CD14-positive monocyte (primary cell): ENCODE measurements around the gene CHST11. TPM values are rescaled to one million over a fixed set of nuclear protein-coding genes. Genes with fewer than 3 reads are reported as not detected.

Experiments used
- DNase-seq, 3 donors: peaks; one replicate each; pipeline ENCODE4 v3.0.0-alpha.2; 2011 to 2022
- H2AFZ ChIP-seq: 2 replicates; pipeline ENCODE4 v1.6.0; 2012; ENCODE audit warnings: mild to moderate bottlenecking, low read depth, low read length, inconsistent platforms; ENCODE audit not compliant: insufficient read depth, poor library complexity, severe bottlenecking
- H3K27ac ChIP-seq, 2 donors: 1 replicate in 1 of 2; 2 replicates in 1 of 2; pipeline ENCODE4 v1.5.1; 2012 to 2013; ENCODE audit warnings: low read length in 2 of 2, control low read depth in 1 of 2, inconsistent platforms in 1 of 2, low read depth in 1 of 2, mild to moderate bottlenecking in 1 of 2
- H3K27me3 ChIP-seq, 2 donors: one replicate each; pipeline versions ENCODE4 v1.6.0 to v1.6.1; 2011 to 2013; ENCODE audit warnings: low read length in 2 of 2; ENCODE audit not compliant: control insufficient read depth in 2 of 2, insufficient read depth in 2 of 2
- H3K36me3 ChIP-seq, 2 donors: replicated peaks in 1 of 2; 1 replicate in 1 of 2; 2 replicates in 1 of 2; pipeline versions ENCODE4 v1.5.1 to v1.6.1; 2012 to 2013; ENCODE audit warnings: low read length in 2 of 2, control low read depth in 1 of 2, inconsistent platforms in 1 of 2, mild to moderate bottlenecking in 1 of 2; ENCODE audit not compliant: insufficient read depth in 2 of 2, control insufficient read depth in 1 of 2
- H3K4me1 ChIP-seq, 2 donors: 1 replicate in 1 of 2; 2 replicates in 1 of 2; pipeline versions ENCODE4 v1.5.1 to v1.6.1; 2012 to 2013; ENCODE audit warnings: low read length in 2 of 2, control low read depth in 1 of 2, inconsistent platforms in 1 of 2, mild to moderate bottlenecking in 1 of 2, moderate library complexity in 1 of 2; ENCODE audit not compliant: insufficient read depth in 2 of 2, control insufficient read depth in 1 of 2
- H3K4me2 ChIP-seq: replicated peaks from 2 replicates; pipeline ENCODE3; 2012; ENCODE audit warnings: low read length, moderate library complexity, mild to moderate bottlenecking; ENCODE audit not compliant: poor library complexity, severe bottlenecking; ENCODE audit errors: extremely low read depth
- H3K4me3 ChIP-seq, 3 experiments: fragments of 200-600 bp in 1 of 3; sonication (generic) in 1 of 3; replicated peaks in 1 of 3; 1 replicate in 2 of 3; 2 replicates in 1 of 3; pipeline ENCODE4 v1.5.1; 2011 to 2013; ENCODE audit warnings: low read length in 3 of 3, mild to moderate bottlenecking in 3 of 3, control low read depth in 2 of 3, low read depth in 2 of 3, inconsistent platforms in 1 of 3, moderate library complexity in 1 of 3
- H3K79me2 ChIP-seq: 2 replicates; pipeline ENCODE4 v1.6.0; 2012; ENCODE audit warnings: mild to moderate bottlenecking, control low read depth, inconsistent platforms, low read length, moderate library complexity; ENCODE audit not compliant: insufficient read depth
- H3K9ac ChIP-seq: 2 replicates; pipeline ENCODE4 v1.6.0; 2017; ENCODE audit warnings: low read length, mild to moderate bottlenecking; ENCODE audit not compliant: insufficient read depth, poor library complexity, severe bottlenecking
- H3K9me3 ChIP-seq, 2 donors: replicated peaks in 1 of 2; 1 replicate in 1 of 2; 2 replicates in 1 of 2; pipeline versions ENCODE4 v1.5.1 to v1.6.1; 2012 to 2013; ENCODE audit warnings: low read length in 2 of 2, control low read depth in 1 of 2; ENCODE audit not compliant: control insufficient read depth in 1 of 2, insufficient read depth in 1 of 2
- H4K20me1 ChIP-seq: 2 replicates; pipeline ENCODE4 v1.6.0; 2012; ENCODE audit warnings: mild to moderate bottlenecking, low read length, control low read depth, moderate library complexity; ENCODE audit not compliant: insufficient read depth
- H3K27ac Mint-ChIP-seq, 7 donors: one replicate each; pipeline ENCODE4 v1.8.0; 2020; ENCODE audit warnings: mild to moderate bottlenecking in 7 of 7, mixed read lengths in 7 of 7, moderate library complexity in 6 of 7, inconsistent platforms in 2 of 7
- H3K27me3 Mint-ChIP-seq, 3 donors: one replicate each; pipeline ENCODE4 v1.8.0; 2021 to 2022; ENCODE audit warnings: low read depth in 3 of 3, mild to moderate bottlenecking in 3 of 3, mixed read lengths in 3 of 3, moderate library complexity in 3 of 3, inconsistent platforms in 1 of 3
- H3K36me3 Mint-ChIP-seq, 2 donors: one replicate each; pipeline ENCODE4 v1.8.0; 2020; ENCODE audit warnings: mixed read lengths in 2 of 2, inconsistent platforms in 1 of 2, mild to moderate bottlenecking in 1 of 2
- H3K4me1 Mint-ChIP-seq: one replicate; pipeline ENCODE4 v1.8.0; 2020; ENCODE audit warnings: mild to moderate bottlenecking, mixed read lengths
- H3K4me3 Mint-ChIP-seq, 2 donors: one replicate each; pipeline ENCODE4 v1.8.0; 2020; ENCODE audit warnings: mild to moderate bottlenecking in 2 of 2, mixed read lengths in 2 of 2, moderate library complexity in 1 of 2
- H3K9me3 Mint-ChIP-seq, 7 donors: one replicate each; pipeline ENCODE4 v1.8.0; 2020 to 2022; ENCODE audit warnings: mixed read lengths in 7 of 7, mild to moderate bottlenecking in 6 of 7, moderate library complexity in 6 of 7, inconsistent platforms in 2 of 7
- WGBS: methylation state at CpG from one replicate; pipeline ENCODE4 v1.1.5; 2013; ENCODE audit warnings: missing lambda C conversion rate; ENCODE audit not compliant: insufficient coverage; 5-methylcytosine and 5-hydroxymethylcytosine counted together
- intact Hi-C, 2 donors: fragments of 100-400 bp; cut with micrococcal nuclease; formaldehyde crosslinking; loops; one replicate each; pipeline versions ENCODE4 v1.15.0 to v1.15.1; 2023
- polyA plus RNA-seq, 3 donors: library from polyadenylated mRNA; depleted of rRNA in 1 of 3; unstranded in 2 of 3; stranded (reverse) in 1 of 3; fragments of 300-500 nt in 2 of 3; fragments of >200 nt in 1 of 3; fragmentation: Illumina TruSeq in 2 of 3; gene quantifications; 1 replicate in 2 of 3; 2 replicates in 1 of 3; pipeline ENCODE4 v1.2.3, GENCODE V29; 2012 to 2021
- TF ChIP-seq, protein P1 (sequence below): fragments of 200-600 bp; IDR thresholded peaks from one replicate; pipeline ENCODE4 v1.8.0; 2022; ENCODE audit warnings: antibody characterized with exemption, mild to moderate bottlenecking

Gene CHST11
- polyA plus RNA-seq, 3 donors, result 44.4 to 66.6 (median 48.4) TPM

DNA sequence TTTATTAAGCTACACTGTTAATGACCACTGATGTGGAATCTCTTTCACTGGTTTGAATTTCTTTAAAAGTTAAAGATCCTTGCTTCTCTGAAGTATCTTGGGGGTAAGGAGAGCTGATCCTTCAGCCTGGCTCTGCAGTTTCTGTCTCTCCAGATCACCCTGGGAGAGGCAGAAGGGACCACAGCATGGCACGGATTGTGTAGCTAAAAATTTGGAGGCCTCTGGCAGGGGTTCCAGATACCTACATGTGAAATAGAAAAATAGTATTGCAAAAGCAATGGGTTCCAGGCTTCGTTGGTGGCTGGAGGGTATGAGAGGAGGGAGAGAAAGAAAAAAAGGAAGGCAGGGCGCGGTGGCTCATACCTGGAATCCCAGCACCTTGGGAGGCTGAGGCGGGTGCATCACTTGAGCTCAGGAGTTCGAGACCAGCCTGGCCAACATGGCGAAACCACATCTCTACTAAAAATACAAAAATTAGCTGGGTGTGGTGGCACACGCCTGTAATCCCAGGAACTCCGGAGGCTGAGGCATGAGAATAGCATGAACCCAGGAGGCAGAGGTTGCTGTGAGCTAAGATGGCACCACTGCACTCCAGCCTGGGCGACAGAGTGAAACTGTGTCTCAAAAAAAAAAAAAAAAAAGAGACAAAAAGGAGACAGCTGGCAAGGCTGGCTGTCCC lies 3.4 kb downstream of the CHST11 start:
- Histone ChIP-seq H3K9ac (peak overlapping the region; percentile 92), H3K4me3 (peak overlapping the region; percentile 75 to 100 (median 98)), H3K79me2 (peaks cover 91% of the 10 kb centered on the region), H3K4me1 (peaks cover 58 to 73% of the 10 kb centered on the region in 2 donors), H3K9me3 (no peaks in the 10 kb centered on the region), H3K27ac (peak overlapping the region; percentile 52 to 89), H2AFZ (peak overlapping the region; percentile 77), H4K20me1 (peaks cover 83% of the 10 kb centered on the region), H3K36me3 (no peaks in the 10 kb centered on the region), H3K27me3 (no peaks in the 10 kb centered on the region), H3K4me2 (peak overlapping the region; percentile 80)
- H3K4me1 Mint-ChIP-seq, result peaks cover 66% of the 10 kb centered on the region
- 7% methylated on average over 4 of the region's 10 CpGs for WGBS
- peaks cover 0 to 2% (median 0%) of the 10 kb centered on the region in 7 donors for H3K9me3 Mint-ChIP-seq
- TF ChIP-seq, protein P1, sequence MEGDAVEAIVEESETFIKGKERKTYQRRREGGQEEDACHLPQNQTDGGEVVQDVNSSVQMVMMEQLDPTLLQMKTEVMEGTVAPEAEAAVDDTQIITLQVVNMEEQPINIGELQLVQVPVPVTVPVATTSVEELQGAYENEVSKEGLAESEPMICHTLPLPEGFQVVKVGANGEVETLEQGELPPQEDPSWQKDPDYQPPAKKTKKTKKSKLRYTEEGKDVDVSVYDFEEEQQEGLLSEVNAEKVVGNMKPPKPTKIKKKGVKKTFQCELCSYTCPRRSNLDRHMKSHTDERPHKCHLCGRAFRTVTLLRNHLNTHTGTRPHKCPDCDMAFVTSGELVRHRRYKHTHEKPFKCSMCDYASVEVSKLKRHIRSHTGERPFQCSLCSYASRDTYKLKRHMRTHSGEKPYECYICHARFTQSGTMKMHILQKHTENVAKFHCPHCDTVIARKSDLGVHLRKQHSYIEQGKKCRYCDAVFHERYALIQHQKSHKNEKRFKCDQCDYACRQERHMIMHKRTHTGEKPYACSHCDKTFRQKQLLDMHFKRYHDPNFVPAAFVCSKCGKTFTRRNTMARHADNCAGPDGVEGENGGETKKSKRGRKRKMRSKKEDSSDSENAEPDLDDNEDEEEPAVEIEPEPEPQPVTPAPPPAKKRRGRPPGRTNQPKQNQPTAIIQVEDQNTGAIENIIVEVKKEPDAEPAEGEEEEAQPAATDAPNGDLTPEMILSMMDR, result no peak
- peak overlapping the region; percentile 73 to 99 (median 89) for H3K27ac Mint-ChIP-seq
- intact Hi-C loops, result loop anchor here in 1 of 2 donors (10.0 kb wide), 1 partner anchor 285 kb away; no protein-coding TSS in a partner anchor
- peaks cover 15 to 18% of the 10 kb centered on the region in 2 donors for H3K36me3 Mint-ChIP-seq
- H3K27me3 Mint-ChIP-seq, result peaks cover 0 to 3% (median 2%) of the 10 kb centered on the region in 3 donors
- no peak for DNase-seq
- peak overlapping the region; percentile 100 for H3K4me3 Mint-ChIP-seq

DNA sequence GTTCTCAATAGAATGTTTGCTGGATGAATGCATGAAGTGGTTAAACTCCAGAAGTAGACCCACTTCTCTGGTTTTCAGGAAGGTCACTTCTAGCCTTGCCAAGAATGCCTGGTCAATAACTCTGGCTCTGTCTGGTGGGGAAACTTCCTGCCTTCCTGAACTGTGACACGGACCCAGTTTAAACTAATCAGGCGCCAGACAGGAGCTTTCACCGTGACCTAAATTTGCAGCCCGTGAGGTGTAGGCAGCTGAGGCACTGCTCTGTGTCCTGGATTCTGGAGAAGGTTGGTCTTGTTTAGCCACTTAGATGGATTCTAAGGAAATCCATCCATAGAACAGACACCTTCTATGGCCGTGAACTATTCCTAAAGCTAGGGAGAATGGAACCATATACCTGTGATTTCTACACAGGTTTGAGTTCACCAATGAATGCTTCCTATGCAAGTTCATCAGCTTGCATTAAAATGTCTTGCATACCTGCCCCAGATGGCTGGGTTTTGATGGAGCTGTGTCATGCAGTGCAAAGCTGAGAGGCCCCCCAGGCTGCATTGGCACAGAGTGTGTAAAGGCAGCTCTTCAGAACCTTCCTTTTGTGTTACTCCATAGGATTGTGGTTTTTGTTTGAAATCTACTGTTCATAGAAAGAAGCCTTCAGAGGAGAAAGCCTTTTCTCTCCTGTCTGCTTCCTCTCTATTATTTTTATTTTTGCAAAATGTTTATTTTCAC lies 4.4 kb downstream of the CHST11 start:
- H3K4me3 ChIP-seq, result peak overlapping the region in 1 of 3 experiments; percentile 100
- no peaks in the 10 kb centered on the region for H3K27me3 ChIP-seq

More for the DNA sequence above, 4.4 kb downstream of the CHST11 start:
- DNase-seq, result peak in 1 of 3 donors; percentile 11
- Histone ChIP-seq H3K4me2 (peak overlapping the region; percentile 80), H3K4me1 (peaks cover 65 to 79% of the 10 kb centered on the region in 2 donors), H3K79me2 (peaks cover 100% of the 10 kb centered on the region), H2AFZ (no peak overlapping the region), H4K20me1 (peaks cover 88% of the 10 kb centered on the region), H3K9me3 (no peaks in the 10 kb centered on the region), H3K27ac (peak overlapping the region in 1 of 2 donors; percentile 89), H3K9ac (no peak overlapping the region), H3K36me3 (no peaks in the 10 kb centered on the region)
- H3K27me3 Mint-ChIP-seq, result peaks cover 0 to 3% (median 2%) of the 10 kb centered on the region in 3 donors
- 25% methylated on average over 4 of the region's 5 CpGs for WGBS
- H3K36me3 Mint-ChIP-seq, result peaks cover 15 to 18% of the 10 kb centered on the region in 2 donors
- intact Hi-C loops, result loop anchor here in 1 of 2 donors (10.0 kb wide), 1 partner anchor 284 kb away; no protein-coding TSS in a partner anchor
- peak overlapping the region; percentile 100 for H3K4me3 Mint-ChIP-seq
- peaks cover 66% of the 10 kb centered on the region for H3K4me1 Mint-ChIP-seq
- TF ChIP-seq, protein P1, result no peak
- H3K9me3 Mint-ChIP-seq, result peaks cover 0 to 2% (median 0%) of the 10 kb centered on the region in 7 donors
- H3K27ac Mint-ChIP-seq, result peak overlapping the region in 5 of 7 donors; percentile 44 to 99 (median 67)
